Astrocyte of the cerebellum (primary cell): ENCODE data around the gene SGCD.

ENCODE experiments used
- DNase-seq: peaks from one replicate; pipeline ENCODE4 v3.0.0-alpha.2; 2011; ENCODE audit warnings: low read depth
- H3K4me3 ChIP-seq: 2 replicates; pipeline ENCODE4 v1.5.1; 2011; ENCODE audit warnings: mild to moderate bottlenecking, low read depth, low read length, moderate library complexity
- CTCF ChIP-seq: IDR thresholded peaks from 2 replicates; pipeline ENCODE4 v1.5.1; 2012; ENCODE audit warnings: low read length, low read depth, moderate library complexity, mild to moderate bottlenecking; ENCODE audit errors: missing control alignments
- in situ Hi-C: cut with HindIII; loops from 2 replicates; pipeline ENCODE4 v1.10.0; 2017; ENCODE audit warnings: low sequenced_read_pairs

Gene SGCD

GRCh38 chr5:156331181-156331580, 4.2 kb downstream of the SGCD start:
- no peak for TF ChIP-seq CTCF
- no peak overlapping the region for H3K4me3 ChIP-seq
- DNase-seq = no peak
- in situ Hi-C loops = no loop called here

GRCh38 chr5:156331845-156332244, 4.9 kb downstream of the SGCD start:
- TF ChIP-seq CTCF = no peak
- DNase-seq = no peak
- no peak overlapping the region for H3K4me3 ChIP-seq
- in situ Hi-C loops = no loop called here

GRCh38 chr5:156332245-156332644, 5.3 kb downstream of the SGCD start:
- H3K4me3 ChIP-seq = no peak overlapping the region
- in situ Hi-C loops = no loop called here
- no peak for TF ChIP-seq CTCF
- DNase-seq = no peak

- in situ Hi-C loops = no loop called here
- no peak for TF ChIP-seq CTCF
- DNase-seq = no peak
Observed at GRCh38 chr5:156339139-156339841, 12.3 kb downstream of the SGCD start.

GRCh38 chr5:156340893-156341292, 13.9 kb downstream of the SGCD start:
- in situ Hi-C loops = no loop called here
- no peak overlapping the region for H3K4me3 ChIP-seq
- no peak for DNase-seq
- TF ChIP-seq CTCF = no peak

More at GRCh38 chr5:156339139-156339841, 12.3 kb downstream of the SGCD start:
- no peak overlapping the region for H3K4me3 ChIP-seq

- no peak for TF ChIP-seq CTCF
- DNase-seq = no peak
- in situ Hi-C loops = no loop called here
- H3K4me3 ChIP-seq = no peak overlapping the region
Observed at GRCh38 chr5:156350256-156350655, 23.3 kb downstream of the SGCD start.

- H3K4me3 ChIP-seq = no peak overlapping the region
- in situ Hi-C loops = no loop called here
- no peak for DNase-seq
- TF ChIP-seq CTCF = no peak
Observed at GRCh38 chr5:156351423-156351822, 24.5 kb downstream of the SGCD start.
